ENCODE measurements around the gene PRAMEF13. TPM values are rescaled to one million over a fixed set of nuclear protein-coding genes. Genes with fewer than 3 reads are reported as not detected.

Gene PRAMEF13
- total RNA-seq, 1 experiment from 2014 or later: not detected

Other genes with a start within 250 kb of the PRAMEF13 start
- gene PRAMEF27, start 144.8 kb downstream of the PRAMEF13 start, total RNA-seq (2014; rRNA removed; shearing (Covaris generic); ENCODE audit: low replicate concordance): not detected in 2 replicates
- gene HNRNPCL3, start 140.6 kb downstream of the PRAMEF13 start, total RNA-seq (2014; rRNA removed; shearing (Covaris generic); ENCODE audit: low replicate concordance): not detected in 2 replicates
- gene PRAMEF25, start 130.6 kb downstream of the PRAMEF13 start, total RNA-seq (2014; rRNA removed; shearing (Covaris generic); ENCODE audit: low replicate concordance): not detected in 2 replicates
- not detected in 2 replicates for gene HNRNPCL2, start 84.6 kb downstream of the PRAMEF13 start, total RNA-seq (2014; rRNA removed; shearing (Covaris generic); ENCODE audit: low replicate concordance)
- gene PRAMEF26, start 45.4 kb downstream of the PRAMEF13 start, total RNA-seq (2014; rRNA removed; shearing (Covaris generic); ENCODE audit: low replicate concordance): not detected in 2 replicates
- gene HNRNPCL4, start 35.8 kb downstream of the PRAMEF13 start, total RNA-seq (2014; rRNA removed; shearing (Covaris generic); ENCODE audit: low replicate concordance): not detected in 2 replicates
- gene PRAMEF9, start 29.6 kb downstream of the PRAMEF13 start, total RNA-seq (2014; rRNA removed; shearing (Covaris generic); ENCODE audit: low replicate concordance): not detected in 2 replicates
- gene PRAMEF18, start 24.7 kb upstream of the PRAMEF13 start, total RNA-seq (2014; rRNA removed; shearing (Covaris generic); ENCODE audit: low replicate concordance): not detected in 2 replicates
- gene PRAMEF5, start 52.8 kb upstream of the PRAMEF13 start, total RNA-seq (2014; rRNA removed; shearing (Covaris generic); ENCODE audit: low replicate concordance): not detected in 2 replicates
- gene PRAMEF8, start 83.7 kb upstream of the PRAMEF13 start, total RNA-seq (2014; rRNA removed; shearing (Covaris generic); ENCODE audit: low replicate concordance): not detected in 2 replicates
- gene PRAMEF33, start 102.1 kb upstream of the PRAMEF13 start, total RNA-seq (2014; rRNA removed; shearing (Covaris generic); ENCODE audit: low replicate concordance): not detected in 2 replicates
- not detected in 2 replicates for gene PRAMEF15, start 114.2 kb upstream of the PRAMEF13 start, total RNA-seq (2014; rRNA removed; shearing (Covaris generic); ENCODE audit: low replicate concordance)
- gene PRAMEF14, start 145.7 kb upstream of the PRAMEF13 start, total RNA-seq (2014; rRNA removed; shearing (Covaris generic); ENCODE audit: low replicate concordance): not detected in 2 replicates
- gene PRAMEF19, start 170.5 kb upstream of the PRAMEF13 start, total RNA-seq (2014; rRNA removed; shearing (Covaris generic); ENCODE audit: low replicate concordance): not detected in 2 replicates
- not detected in 2 replicates for gene PRAMEF17, start 188.2 kb upstream of the PRAMEF13 start, total RNA-seq (2014; rRNA removed; shearing (Covaris generic); ENCODE audit: low replicate concordance)
- gene PRAMEF20, start 209.0 kb upstream of the PRAMEF13 start, total RNA-seq (2014; rRNA removed; shearing (Covaris generic); ENCODE audit: low replicate concordance): not detected in 2 replicates

All from Karpas-422 (cell line).